ENCODE results near the gene CHD6.

The CHD6 gene

GRCh38 chr20:41387444-41387851 lies 230.7 kb downstream of the CHD6 start:
- no peak for DNase-seq

GRCh38 chr20:41386502-41387427 lies 231.4 kb downstream of the CHD6 start:
- no peak for DNase-seq

- no peak for DNase-seq
These were observed 235.3 kb downstream of the CHD6 start for GRCh38 chr20:41382791-41383305.

- DNase-seq = no peak
These were observed 237.5 kb downstream of the CHD6 start for GRCh38 chr20:41380551-41381193.

- DNase-seq = no peak
These were observed 238.6 kb downstream of the CHD6 start for GRCh38 chr20:41379551-41379950.

GRCh38 chr20:41377275-41377674 lies 240.9 kb downstream of the CHD6 start:
- no peak for DNase-seq

- DNase-seq = no peak
These were observed 241.8 kb downstream of the CHD6 start for GRCh38 chr20:41376349-41376748.

- no peak for DNase-seq
These were observed 242.3 kb downstream of the CHD6 start for GRCh38 chr20:41375846-41376245.

- no peak for DNase-seq
These were observed 244.0 kb downstream of the CHD6 start for GRCh38 chr20:41373931-41374920.

GRCh38 chr20:41373251-41373783 lies 244.9 kb downstream of the CHD6 start:
- DNase-seq = no peak

GRCh38 chr20:41371371-41371770 lies 246.8 kb downstream of the CHD6 start:
- DNase-seq = peak; percentile 11

- DNase-seq = no peak
These were observed 248.0 kb downstream of the CHD6 start for GRCh38 chr20:41370176-41370575.

- no peak for DNase-seq
These were observed 248.5 kb downstream of the CHD6 start for GRCh38 chr20:41369673-41370072.

GRCh38 chr20:41367956-41368355 lies 250.2 kb downstream of the CHD6 start:
- DNase-seq = no peak

GRCh38 chr20:41367393-41367695 lies 250.8 kb downstream of the CHD6 start:
- peak; percentile 28 for DNase-seq

- DNase-seq = peak; percentile 30
These were observed 251.4 kb downstream of the CHD6 start, which contains the start of gene EMILIN3 for GRCh38 chr20:41366546-41367392. EMILIN3 (minus strand) TSS chr20:41366818; CDS start chr20:41366634, 184 bp downstream.

GRCh38 chr20:41365777-41366545 lies 252.2 kb downstream of the CHD6 start:
- peak; percentile 43 for DNase-seq

- DNase-seq = no peak
These were observed 253.0 kb downstream of the CHD6 start for GRCh38 chr20:41364967-41365765.

GRCh38 chr20:41364236-41364855 lies 253.8 kb downstream of the CHD6 start:
- DNase-seq = peak; percentile 15

Measured in DMS53 (cell line).